HFF-Myc (cell line): ENCODE measurements around the gene PRKN.

Source experiments
- DNase-seq: peaks from one replicate; pipeline ENCODE4 v3.0.0-alpha.2; 2011; ENCODE audit warnings: low read depth; ENCODE audit errors: extremely low read depth
- H3K4me3 ChIP-seq: replicated peaks from 2 replicates; pipeline ENCODE4 v1.5.1; 2011; ENCODE audit warnings: low read depth, mild to moderate bottlenecking, control low read depth, low read length
- TF ChIP-seq, protein P1 (sequence below): IDR thresholded peaks from 2 replicates; pipeline ENCODE4 v1.5.1; 2012; ENCODE audit warnings: mild to moderate bottlenecking, low read depth, low read length, control low read depth; ENCODE audit errors: missing control alignments

The PRKN gene

GRCh38 chr6:162343936-162344645 is 383.5 kb downstream of the PRKN start:
- DNase-seq, result no peak
- TF ChIP-seq, protein P1, sequence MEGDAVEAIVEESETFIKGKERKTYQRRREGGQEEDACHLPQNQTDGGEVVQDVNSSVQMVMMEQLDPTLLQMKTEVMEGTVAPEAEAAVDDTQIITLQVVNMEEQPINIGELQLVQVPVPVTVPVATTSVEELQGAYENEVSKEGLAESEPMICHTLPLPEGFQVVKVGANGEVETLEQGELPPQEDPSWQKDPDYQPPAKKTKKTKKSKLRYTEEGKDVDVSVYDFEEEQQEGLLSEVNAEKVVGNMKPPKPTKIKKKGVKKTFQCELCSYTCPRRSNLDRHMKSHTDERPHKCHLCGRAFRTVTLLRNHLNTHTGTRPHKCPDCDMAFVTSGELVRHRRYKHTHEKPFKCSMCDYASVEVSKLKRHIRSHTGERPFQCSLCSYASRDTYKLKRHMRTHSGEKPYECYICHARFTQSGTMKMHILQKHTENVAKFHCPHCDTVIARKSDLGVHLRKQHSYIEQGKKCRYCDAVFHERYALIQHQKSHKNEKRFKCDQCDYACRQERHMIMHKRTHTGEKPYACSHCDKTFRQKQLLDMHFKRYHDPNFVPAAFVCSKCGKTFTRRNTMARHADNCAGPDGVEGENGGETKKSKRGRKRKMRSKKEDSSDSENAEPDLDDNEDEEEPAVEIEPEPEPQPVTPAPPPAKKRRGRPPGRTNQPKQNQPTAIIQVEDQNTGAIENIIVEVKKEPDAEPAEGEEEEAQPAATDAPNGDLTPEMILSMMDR, result no peak
- H3K4me3 ChIP-seq, result no peak overlapping the region

GRCh38 chr6:162343198-162343935 is 384.2 kb downstream of the PRKN start:
- TF ChIP-seq, protein P1, result no peak
- no peak for DNase-seq
- no peak overlapping the region for H3K4me3 ChIP-seq

DNA sequence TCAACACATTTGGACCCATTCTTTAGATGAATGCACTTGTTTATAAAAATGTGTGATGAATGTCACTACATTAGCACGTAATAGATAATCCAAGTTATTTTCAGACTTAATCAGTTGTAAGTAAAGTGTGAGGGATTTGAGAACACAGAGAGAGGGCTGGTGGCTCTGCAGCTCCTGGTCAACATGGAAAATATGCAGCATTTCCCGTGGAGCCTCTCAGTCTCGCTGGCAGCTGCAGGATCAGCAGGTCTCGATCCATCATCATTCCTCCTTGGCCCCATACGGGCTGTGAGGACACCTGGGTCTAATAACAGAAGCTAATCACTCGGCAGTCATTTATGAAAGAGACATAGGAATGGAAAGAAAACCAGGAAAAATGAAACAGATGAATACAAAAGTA is 390.2 kb downstream of the PRKN start:
- TF ChIP-seq, protein P1, result no peak
- H3K4me3 ChIP-seq, result no peak overlapping the region
- no peak for DNase-seq

- DNase-seq, result no peak
- no peak overlapping the region for H3K4me3 ChIP-seq
- TF ChIP-seq, protein P1, result no peak
Observed at GRCh38 chr6:162336359-162336758, 391.2 kb downstream of the PRKN start.

DNA sequence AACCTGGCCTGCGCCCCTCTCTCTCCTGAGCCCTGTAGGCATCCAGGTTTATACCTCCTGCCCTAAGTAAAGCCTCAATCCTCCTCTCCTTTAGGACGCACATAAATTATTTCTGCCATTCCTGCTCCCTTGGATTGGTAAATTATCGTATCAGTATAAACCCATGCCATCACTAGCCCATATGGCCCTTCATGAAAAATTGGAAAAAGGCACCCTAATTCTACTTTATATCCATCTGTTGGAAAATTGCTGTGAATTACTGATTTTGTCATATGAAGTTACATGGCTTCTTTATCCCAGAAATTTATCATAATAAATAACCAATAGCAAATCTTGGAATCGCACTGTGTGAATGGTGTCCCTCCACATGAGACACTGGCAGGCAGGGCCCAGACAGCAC is 395.2 kb downstream of the PRKN start:
- TF ChIP-seq, protein P1, result no peak
- H3K4me3 ChIP-seq, result no peak overlapping the region
- DNase-seq, result no peak

GRCh38 chr6:162331911-162332310 is 395.7 kb downstream of the PRKN start:
- no peak overlapping the region for H3K4me3 ChIP-seq
- DNase-seq, result no peak
- TF ChIP-seq, protein P1, result no peak
